Measurements from ENCODE around the gene UNC5C. TPM values are rescaled to one million over a fixed set of nuclear protein-coding genes. Genes with fewer than 3 reads are reported as not detected.

Gene UNC5C
- total and polyA plus RNA-seq, 3 donors from 2014 or later: 6.8 to 22.8 (median 20.5) TPM

- intact Hi-C loops (cut with DNase I; ENCODE audit: low total_unique reads): no loop called here
- TF ChIP-seq POLR2A (IDR thresholded peaks at IDR 0.05): no peak
- TF ChIP-seq CTCF (IDR thresholded peaks at IDR 0.05): no peak
- WGBS, 2 donors: 77 to 80% methylated on average over 3 of the region's 3 CpGs
- no peak overlapping the region for H3K4me3 ChIP-seq
- H3K27me3 ChIP-seq: no peaks in the 10 kb centered on the region
- DNase-seq: no peak
- H3K9me3 ChIP-seq: no peaks in the 10 kb centered on the region
- no peaks in the 10 kb centered on the region for H3K36me3 ChIP-seq (ENCODE audit: low read depth, missing control alignments)
- peaks cover 7% of the 10 kb centered on the region for H3K4me1 ChIP-seq
- no peak overlapping the region for H3K27ac ChIP-seq
Measured at GRCh38 chr4:95360256-95360903, 188.4 kb downstream of the UNC5C start.

- TF ChIP-seq POLR2A (IDR thresholded peaks at IDR 0.05) (no peak), CTCF (IDR thresholded peaks at IDR 0.05) (no peak)
- H3K36me3 ChIP-seq (ENCODE audit: low read depth, missing control alignments): no peaks in the 10 kb centered on the region
- H3K9me3 ChIP-seq: no peaks in the 10 kb centered on the region
- no peaks in the 10 kb centered on the region for H3K27me3 ChIP-seq
- H3K27ac ChIP-seq: no peak overlapping the region
- intact Hi-C loops (cut with DNase I; ENCODE audit: low total_unique reads): no loop called here
- 29 to 46% methylated on average over 1 of the region's 1 CpG for WGBS, 2 donors
- DNase-seq: no peak
- H3K4me3 ChIP-seq: no peak overlapping the region
- H3K4me1 ChIP-seq: no peaks in the 10 kb centered on the region
Measured at GRCh38 chr4:95358421-95358820, 190.4 kb downstream of the UNC5C start.

GRCh38 chr4:95355021-95355420, 193.8 kb downstream of the UNC5C start:
- Histone ChIP-seq H3K27me3 (no peaks in the 10 kb centered on the region), H3K4me3 (no peak overlapping the region), H3K27ac (no peak overlapping the region), H3K9me3 (no peaks in the 10 kb centered on the region), H3K4me1 (no peaks in the 10 kb centered on the region), H3K36me3 (ENCODE audit: low read depth, missing control alignments) (no peaks in the 10 kb centered on the region)
- no peak for DNase-seq
- no peak for TF ChIP-seq CTCF (IDR thresholded peaks at IDR 0.05)
- no peak for TF ChIP-seq POLR2A (IDR thresholded peaks at IDR 0.05)
- WGBS, 2 donors: 86 to 91% methylated on average over 1 of the region's 1 CpG
- intact Hi-C loops (cut with DNase I; ENCODE audit: low total_unique reads): no loop called here

- WGBS, 2 donors: 96 to 97% methylated on average over 1 of the region's 1 CpG
- H3K4me1 ChIP-seq: no peaks in the 10 kb centered on the region
- no peak overlapping the region for H3K4me3 ChIP-seq
- no peaks in the 10 kb centered on the region for H3K36me3 ChIP-seq (ENCODE audit: low read depth, missing control alignments)
- intact Hi-C loops (cut with DNase I; ENCODE audit: low total_unique reads): no loop called here
- DNase-seq: no peak
- no peak for TF ChIP-seq POLR2A (IDR thresholded peaks at IDR 0.05)
- no peak for TF ChIP-seq CTCF (IDR thresholded peaks at IDR 0.05)
- H3K9me3 ChIP-seq: no peaks in the 10 kb centered on the region
- no peaks in the 10 kb centered on the region for H3K27me3 ChIP-seq
- no peak overlapping the region for H3K27ac ChIP-seq
Measured at GRCh38 chr4:95348418-95348817, 200.4 kb downstream of the UNC5C start.

- no peak for DNase-seq
- 93 to 100% methylated on average over 1 of the region's 1 CpG for WGBS, 2 donors
- no peak overlapping the region for H3K27ac ChIP-seq
- no peaks in the 10 kb centered on the region for H3K27me3 ChIP-seq
- H3K36me3 ChIP-seq (ENCODE audit: low read depth, missing control alignments): no peaks in the 10 kb centered on the region
- H3K9me3 ChIP-seq: no peaks in the 10 kb centered on the region
- no peak overlapping the region for H3K4me3 ChIP-seq
- TF ChIP-seq POLR2A (IDR thresholded peaks at IDR 0.05) (no peak), CTCF (IDR thresholded peaks at IDR 0.05) (no peak)
- intact Hi-C loops (cut with DNase I; ENCODE audit: low total_unique reads): no loop called here
- no peaks in the 10 kb centered on the region for H3K4me1 ChIP-seq
Measured at GRCh38 chr4:95343235-95343634, 205.5 kb downstream of the UNC5C start.
